HG03280 (cell line): Measurements from ENCODE around the gene RBMY1E.
"Not testable (repeated sequence)": the region's sequence is repeated elsewhere in the genome, so short reads cannot be mapped to it uniquely, and the experiment has no call there.

Experiments
- ATAC-seq: cut with Tn5 transposase; IDR thresholded peaks from one replicate; pipeline ENCODE4 v1.9.1; 2021; ENCODE audit warnings: mild to moderate bottlenecking, moderate library complexity; ENCODE audit not compliant: unreplicated experiment

The RBMY1E gene

DNA sequence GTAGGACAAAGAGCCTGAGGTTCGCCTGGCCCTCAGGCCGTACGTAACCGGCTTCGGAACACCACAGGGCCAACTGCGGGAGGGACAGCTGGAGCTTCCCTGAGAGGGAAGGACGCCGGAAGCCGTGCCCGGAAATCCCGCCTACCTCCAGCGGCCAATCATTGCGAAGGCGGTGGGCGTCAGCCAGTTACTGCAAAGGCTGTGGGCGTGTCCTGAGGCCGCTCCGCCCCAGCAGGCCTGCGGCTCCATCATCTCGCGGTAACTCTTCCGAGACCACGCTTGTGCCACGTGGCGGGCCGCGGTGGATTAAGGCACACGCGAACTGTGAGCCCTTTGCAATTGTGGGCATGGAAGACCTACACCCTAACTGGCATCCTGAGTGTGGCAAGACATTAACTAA lies at the start of gene RBMY1E:
TSS of gene RBMY1E (minus strand) at position 101 of the 400 bp plus-strand sequence. CDS start 1,978 bp downstream, outside the sequence.
- ATAC-seq: not testable (repeated sequence)

DNA sequence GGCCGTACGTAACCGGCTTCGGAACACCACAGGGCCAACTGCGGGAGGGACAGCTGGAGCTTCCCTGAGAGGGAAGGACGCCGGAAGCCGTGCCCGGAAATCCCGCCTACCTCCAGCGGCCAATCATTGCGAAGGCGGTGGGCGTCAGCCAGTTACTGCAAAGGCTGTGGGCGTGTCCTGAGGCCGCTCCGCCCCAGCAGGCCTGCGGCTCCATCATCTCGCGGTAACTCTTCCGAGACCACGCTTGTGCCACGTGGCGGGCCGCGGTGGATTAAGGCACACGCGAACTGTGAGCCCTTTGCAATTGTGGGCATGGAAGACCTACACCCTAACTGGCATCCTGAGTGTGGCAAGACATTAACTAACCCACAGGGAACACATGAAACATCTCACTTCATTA lies 23.4 kb downstream of the RBMY1E start, which contains the start of gene RBMY1D:
TSS of gene RBMY1D (minus strand) at position 101 of the 400 bp plus-strand sequence. CDS start 2,013 bp downstream, outside the sequence.
- not testable (repeated sequence) for ATAC-seq

DNA sequence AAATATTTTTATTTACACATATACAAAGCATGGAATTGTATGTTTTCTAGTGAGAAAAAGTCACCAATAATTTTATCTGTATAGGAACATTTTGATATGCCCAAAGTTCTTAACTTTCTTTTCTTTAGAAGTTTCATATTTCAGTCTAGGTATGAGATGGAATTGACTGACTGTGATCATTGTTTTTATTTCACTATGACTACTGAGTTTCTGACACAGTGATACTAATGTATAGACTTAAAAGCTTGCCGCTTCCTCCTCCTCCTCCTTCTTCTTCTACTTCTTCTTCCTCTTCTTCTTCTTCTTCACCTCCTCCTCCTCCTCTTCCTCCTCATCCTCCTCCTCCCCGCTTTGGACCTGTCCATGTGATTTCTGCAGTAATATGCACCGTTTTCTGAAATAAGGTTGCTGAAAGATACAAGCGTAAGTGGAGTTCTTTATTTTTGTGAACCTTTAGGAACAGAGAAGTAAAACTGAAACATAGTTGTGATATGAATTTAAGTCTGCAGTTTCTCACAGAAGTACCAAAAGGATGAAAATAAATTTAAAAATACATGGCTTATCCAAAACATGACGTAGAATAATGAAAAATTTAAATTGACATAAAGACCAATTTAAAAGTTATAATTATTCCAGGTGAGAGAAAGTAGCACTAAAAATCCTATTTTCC lies 48.3 kb downstream of the RBMY1E start:
- ATAC-seq: peak; percentile 84
